Spleen (tissue), 7 donors: ENCODE results near the gene SPEF2.

ENCODE experiments used
- CTCF ChIP-seq, 11 experiments: fragments of 200-600 bp in 7 of 11; fragments of 450-650 bp in 4 of 11; sonication (generic) in 4 of 11; IDR thresholded peaks in 8 of 11; conservative IDR thresholded peaks in 3 of 11; 1 replicate in 7 of 11; 2 replicates in 4 of 11; pipeline versions ENCODE4 v1.4.0 to v1.8.0; 2016 to 2021; ENCODE audit warnings: antibody characterized with exemption in 11 of 11, inconsistent platforms in 4 of 11, mild to moderate bottlenecking in 1 of 11
- POLR2A ChIP-seq, 3 donors: fragments of 450-650 bp; IDR thresholded peaks; one replicate each; pipeline ENCODE4 v1.5.1; 2017; ENCODE audit warnings: antibody characterized with exemption in 3 of 3, mild to moderate bottlenecking in 1 of 3
- POLR2AphosphoS5 ChIP-seq, 3 donors: sonication (generic); formaldehyde crosslinking; IDR thresholded peaks; one replicate each; pipeline ENCODE4 v1.5.1; 2017; ENCODE audit warnings: antibody characterized with exemption in 3 of 3
- donor health status: DM: no; HTN: no; CAD: no; lungs with moderate emphysema.
- donor health status: DM: no; HTN: no; CAD: no.
- donor health status: DM: no; HTN: no; CAD: no.

DNA sequence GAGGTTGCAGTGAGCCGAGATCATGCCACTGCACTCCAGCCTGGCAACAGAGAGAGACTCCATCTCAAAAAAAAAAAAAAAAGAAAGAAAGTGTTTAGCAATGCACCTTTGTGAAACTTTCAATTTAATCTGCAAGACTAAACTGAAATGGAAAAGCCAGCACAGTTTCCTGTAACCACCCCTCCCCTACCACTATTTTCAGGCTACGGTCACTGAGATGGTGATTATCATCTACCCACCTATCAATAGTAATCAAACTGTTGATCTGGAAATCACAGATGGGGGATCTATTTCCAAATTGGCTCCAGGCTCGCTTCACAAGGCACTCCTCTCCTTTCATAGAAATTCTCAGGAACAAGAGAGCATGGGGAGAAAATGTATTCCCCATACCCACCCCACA, 208.4 kb downstream of the SPEF2 start:
- TF ChIP-seq POLR2AphosphoS5 (IDR thresholded peaks at IDR 0.05) = no peak
- no peak for TF ChIP-seq CTCF (IDR thresholded peaks at IDR 0.05 in 8 of 11, conservative IDR thresholded peaks at IDR 0.05 in 3 of 11)
- no peak for TF ChIP-seq POLR2A (IDR thresholded peaks at IDR 0.05)
